Lung microvascular endothelial cell (primary cell): Measurements from ENCODE around the gene KNL1. TPM values are rescaled to one million over a fixed set of nuclear protein-coding genes. Genes with fewer than 3 reads are reported as not detected.
"Not testable (repeated sequence)": the region's sequence is repeated elsewhere in the genome, so short reads cannot be mapped to it uniquely, and the experiment has no call there.

Experiments used
- DNase-seq, 2 donors: peaks; one replicate each; pipeline versions ENCODE4 v3.0.0 to v3.0.0-alpha.2; 2010; ENCODE audit warnings: low read depth in 2 of 2
- total RNA-seq: library from RNA; depleted of rRNA; stranded (reverse); fragments of >200 nt; gene quantifications from 2 replicates; pipeline ENCODE4 v1.2.1, GENCODE V29; 2014

The KNL1 gene
- total RNA-seq, 1 donor from 2014 or later = 2.0 TPM

DNA sequence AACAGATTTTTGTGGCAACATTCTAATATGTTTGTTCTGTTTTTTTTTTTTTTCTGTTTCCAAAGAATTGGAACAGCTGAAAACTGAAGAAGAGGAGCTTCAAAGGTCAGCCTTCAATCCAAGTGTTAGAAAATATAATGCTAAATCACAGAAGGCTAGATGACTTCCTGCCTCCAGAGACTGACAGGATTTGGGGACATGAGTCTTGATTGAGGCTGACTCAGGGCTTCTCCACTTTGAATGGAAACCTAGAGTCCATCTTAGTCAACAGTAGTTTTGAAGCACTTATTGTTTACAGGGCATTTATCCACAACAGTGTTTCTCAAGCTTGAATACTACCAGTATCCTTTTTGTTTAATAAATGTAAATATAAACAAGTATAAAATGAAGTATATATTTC, 56.4 kb downstream of the KNL1 start:
- DNase-seq = no peak

DNA sequence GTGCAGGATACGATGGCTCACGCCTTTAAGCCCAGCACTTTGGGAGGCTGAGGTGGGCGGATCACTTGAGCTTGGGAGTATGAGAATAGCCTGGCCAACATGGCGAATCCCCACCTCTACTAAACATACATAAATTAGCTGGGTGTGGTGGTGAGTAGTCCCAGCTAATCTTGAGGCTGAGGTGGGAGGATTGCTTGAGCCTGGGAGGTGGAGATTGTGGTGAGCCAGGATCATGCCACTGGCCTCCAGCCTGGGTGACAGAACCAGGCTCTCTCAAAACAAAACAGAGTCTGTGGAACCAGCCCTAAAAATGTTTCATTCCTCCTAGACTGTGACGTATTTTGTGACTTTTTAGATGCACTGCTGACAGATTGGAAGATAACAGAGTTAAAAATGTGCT, 66.6 kb downstream of the KNL1 start:
- no peak for DNase-seq

- DNase-seq = no peak
Measured at GRCh38 chr15:40664909-40665308, 70.9 kb downstream of the KNL1 start.

DNA sequence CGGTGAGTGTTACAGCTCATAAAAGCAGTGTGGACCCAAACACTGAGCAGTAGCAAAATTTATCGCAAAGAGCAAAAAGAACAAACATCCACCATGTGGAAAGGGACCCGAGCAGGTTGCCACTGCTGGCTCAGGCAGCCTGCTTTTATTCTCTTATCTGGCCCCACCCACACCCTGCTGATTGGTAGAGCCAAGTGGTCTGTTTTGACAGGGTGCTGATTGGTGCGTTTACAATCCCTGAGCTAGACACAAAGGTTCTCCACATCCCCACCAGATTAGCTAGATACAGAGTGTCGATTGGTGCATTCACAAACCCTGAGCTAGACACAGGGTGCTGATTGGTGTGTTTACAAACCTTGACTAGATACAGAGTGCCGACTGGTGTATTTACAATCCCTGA, 82.2 kb downstream of the KNL1 start:
- not testable (repeated sequence) for DNase-seq

GRCh38 chr15:40676906-40677305, 82.9 kb downstream of the KNL1 start:
- not testable (repeated sequence) for DNase-seq

GRCh38 chr15:40680151-40680550, 86.1 kb downstream of the KNL1 start:
- DNase-seq = no peak

- DNase-seq = not testable (repeated sequence)
Measured at GRCh38 chr15:40680959-40681358, 86.9 kb downstream of the KNL1 start.

DNA sequence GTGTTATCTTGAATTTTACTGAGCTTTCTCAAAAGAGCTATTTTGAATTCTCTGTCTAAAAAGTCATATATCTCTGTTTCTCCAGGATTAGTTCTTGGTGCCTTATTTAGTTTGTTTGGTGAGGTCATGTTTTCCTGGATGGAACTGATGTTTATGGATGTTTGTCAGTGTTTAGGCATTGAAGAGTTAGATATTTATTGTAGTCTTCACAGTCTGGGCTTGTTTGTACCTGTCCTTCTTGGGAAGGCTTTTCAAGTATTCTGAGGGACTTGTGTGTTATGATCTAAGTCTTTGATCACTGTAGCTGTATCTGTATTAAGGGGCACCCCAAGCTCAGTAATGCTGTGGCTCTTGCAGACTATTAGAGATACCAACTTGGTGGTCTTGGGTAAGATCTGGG, 90.3 kb downstream of the KNL1 start:
- DNase-seq = no peak

- no peak for DNase-seq
Measured at GRCh38 chr15:40685376-40685775, 91.3 kb downstream of the KNL1 start.

- no peak for DNase-seq
Measured at GRCh38 chr15:40688932-40689799, 95.1 kb downstream of the KNL1 start.

DNA sequence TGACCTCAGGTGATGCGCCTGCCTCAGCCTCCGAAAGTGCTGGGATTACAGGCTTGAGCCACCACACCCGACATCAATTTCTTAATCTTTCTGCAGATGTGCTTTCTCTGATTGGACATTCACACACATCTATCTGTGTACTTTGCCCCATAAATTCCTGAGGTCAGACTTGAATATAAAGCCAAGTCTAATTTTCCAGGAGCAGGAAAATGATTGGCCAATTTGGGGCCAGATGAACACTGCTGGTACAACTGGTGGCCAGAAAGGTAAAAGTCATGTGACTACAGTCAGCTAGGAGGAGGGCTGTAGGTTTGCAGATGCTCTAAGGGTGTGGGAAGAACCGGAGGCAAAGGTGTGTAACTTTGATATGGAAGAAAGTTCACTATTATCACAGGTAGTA, 97.7 kb downstream of the KNL1 start:
- no peak for DNase-seq

GRCh38 chr15:40693904-40694687, 100.0 kb downstream of the KNL1 start:
- peak in 1 of 2 donors; percentile 1 for DNase-seq

DNA sequence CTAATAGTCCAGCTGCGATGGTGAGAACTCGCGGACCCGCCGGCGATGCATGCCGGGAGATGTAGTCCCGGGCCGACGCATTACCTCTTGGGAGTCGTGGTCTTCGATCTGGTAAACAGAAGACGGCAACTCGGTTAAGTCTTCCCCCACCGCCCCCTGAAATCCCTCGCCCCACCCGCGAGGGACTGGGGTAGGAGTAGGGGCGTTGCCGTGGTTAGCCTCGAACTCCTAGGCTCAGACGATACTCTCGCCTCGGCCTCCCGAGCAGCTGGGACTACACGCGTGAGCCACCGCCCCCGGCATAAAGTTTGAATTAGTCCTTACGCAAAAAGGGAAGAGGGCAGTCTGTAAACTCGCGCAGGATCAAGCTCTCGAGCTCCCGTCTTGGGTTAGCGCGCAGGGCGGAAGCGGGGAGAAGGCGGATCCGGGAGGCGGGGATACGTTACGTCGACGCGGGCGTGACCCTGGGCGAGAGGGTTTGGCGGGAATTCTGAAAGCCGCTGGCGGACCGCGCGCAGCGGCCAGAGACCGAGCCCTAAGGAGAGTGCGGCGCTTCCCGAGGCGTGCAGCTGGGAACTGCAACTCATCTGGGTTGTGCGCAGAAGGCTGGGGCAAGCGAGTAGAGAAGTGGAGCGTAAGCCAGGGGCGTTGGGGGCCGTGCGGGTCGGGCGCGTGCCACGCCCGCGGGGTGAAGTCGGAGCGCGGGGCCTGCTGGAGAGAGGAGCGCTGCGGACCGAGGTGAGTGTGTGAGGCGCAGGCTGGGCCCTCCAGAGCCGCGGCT, 100.8 kb downstream of the KNL1 start, which contains the start of gene RAD51:
Gene RAD51 (plus strand): TSS at position 487 of the 781 bp plus-strand sequence. CDS start 3,585 bp downstream, outside the sequence.
- DNase-seq = peak; percentile 95

- DNase-seq = peak; percentile 26 to 81
Measured at GRCh38 chr15:40695469-40695890, 101.4 kb downstream of the KNL1 start.

DNA sequence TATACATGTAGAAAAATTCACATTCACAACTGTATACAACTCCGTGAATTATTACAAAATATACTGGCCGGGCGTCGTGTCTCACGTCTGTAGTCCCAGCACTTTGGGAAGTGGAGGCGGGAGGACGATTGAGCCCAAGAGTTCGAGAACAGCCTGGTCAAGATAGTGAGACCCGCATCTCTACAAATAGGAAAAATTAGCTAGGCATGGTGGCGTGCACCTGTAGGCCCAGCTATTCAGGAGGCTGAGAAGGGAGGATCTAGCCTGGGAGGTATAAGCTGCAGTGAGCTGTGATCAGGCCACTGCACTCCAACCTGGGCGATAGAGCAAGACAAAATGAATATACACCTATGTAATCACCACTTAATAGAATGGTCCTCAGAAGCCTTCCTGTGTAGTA, 102.2 kb downstream of the KNL1 start:
- no peak for DNase-seq

DNA sequence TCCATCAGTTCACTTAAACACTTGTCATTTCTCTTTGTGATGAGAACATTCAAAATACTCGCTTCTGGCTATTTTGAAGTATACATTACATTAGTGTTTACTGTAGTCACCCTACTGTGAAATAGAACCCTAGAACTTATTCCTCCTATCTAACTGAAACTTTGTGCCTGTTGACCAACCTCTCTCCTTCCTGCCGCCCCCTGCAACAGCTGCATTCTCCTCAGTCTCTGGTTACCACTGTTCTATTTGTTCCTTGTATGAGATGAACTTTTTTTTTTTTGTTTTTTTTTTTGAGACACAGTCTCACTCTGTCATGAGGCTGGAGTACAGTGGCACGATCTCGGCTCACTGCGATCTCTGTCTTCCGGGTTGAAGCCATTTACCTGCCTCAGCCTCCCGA, 103.9 kb downstream of the KNL1 start:
- no peak for DNase-seq

DNA sequence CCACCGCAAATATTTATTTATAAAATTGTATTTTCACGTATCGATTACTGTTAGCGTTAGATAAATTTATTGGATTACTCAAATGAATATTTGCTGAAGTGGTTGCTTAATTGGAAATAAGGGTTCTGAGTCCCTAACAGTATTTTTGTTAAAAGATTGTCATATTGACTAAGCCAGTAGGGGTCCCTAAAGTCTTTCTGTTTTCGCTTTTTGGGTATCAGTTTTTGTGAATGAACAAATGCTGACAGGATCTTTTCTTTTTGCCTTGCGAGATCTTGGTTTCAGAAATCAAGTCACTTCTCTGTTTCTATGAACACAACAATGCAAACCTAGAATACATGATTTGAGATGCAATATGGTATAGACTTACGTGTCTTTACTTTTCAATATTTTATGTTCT, 108.0 kb downstream of the KNL1 start:
- peak; percentile 39 to 68 for DNase-seq

DNA sequence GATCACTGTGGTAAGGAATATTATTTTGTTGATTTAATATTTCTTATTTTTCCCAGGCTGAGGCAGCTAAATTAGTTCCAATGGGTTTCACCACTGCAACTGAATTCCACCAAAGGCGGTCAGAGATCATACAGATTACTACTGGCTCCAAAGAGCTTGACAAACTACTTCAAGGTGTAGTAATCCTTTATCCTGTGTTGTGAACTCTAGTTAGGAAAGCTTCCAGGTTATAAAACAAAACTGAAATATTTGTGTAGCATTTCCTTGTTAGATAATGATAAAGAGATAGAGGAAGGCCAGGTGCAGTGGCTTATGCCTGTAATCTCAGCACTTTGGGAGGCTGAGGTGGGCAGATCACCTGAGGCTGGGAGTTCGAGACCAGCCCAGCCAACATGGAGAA, 112.1 kb downstream of the KNL1 start:
- no peak for DNase-seq
